HFF-Myc (cell line): Measurements from ENCODE around the gene SCTR.

Source experiments
- DNase-seq: peaks from one replicate; pipeline ENCODE4 v3.0.0-alpha.2; 2011; ENCODE audit warnings: low read depth; ENCODE audit errors: extremely low read depth
- H3K4me3 ChIP-seq: replicated peaks from 2 replicates; pipeline ENCODE4 v1.5.1; 2011; ENCODE audit warnings: low read depth, mild to moderate bottlenecking, control low read depth, low read length
- TF ChIP-seq, protein P1 (sequence below): IDR thresholded peaks from 2 replicates; pipeline ENCODE4 v1.5.1; 2012; ENCODE audit warnings: mild to moderate bottlenecking, low read depth, low read length, control low read depth; ENCODE audit errors: missing control alignments

SCTR gene

GRCh38 chr2:119550346-119550745, 26.1 kb upstream of the SCTR start:
- no peak for DNase-seq
- TF ChIP-seq, protein P1, sequence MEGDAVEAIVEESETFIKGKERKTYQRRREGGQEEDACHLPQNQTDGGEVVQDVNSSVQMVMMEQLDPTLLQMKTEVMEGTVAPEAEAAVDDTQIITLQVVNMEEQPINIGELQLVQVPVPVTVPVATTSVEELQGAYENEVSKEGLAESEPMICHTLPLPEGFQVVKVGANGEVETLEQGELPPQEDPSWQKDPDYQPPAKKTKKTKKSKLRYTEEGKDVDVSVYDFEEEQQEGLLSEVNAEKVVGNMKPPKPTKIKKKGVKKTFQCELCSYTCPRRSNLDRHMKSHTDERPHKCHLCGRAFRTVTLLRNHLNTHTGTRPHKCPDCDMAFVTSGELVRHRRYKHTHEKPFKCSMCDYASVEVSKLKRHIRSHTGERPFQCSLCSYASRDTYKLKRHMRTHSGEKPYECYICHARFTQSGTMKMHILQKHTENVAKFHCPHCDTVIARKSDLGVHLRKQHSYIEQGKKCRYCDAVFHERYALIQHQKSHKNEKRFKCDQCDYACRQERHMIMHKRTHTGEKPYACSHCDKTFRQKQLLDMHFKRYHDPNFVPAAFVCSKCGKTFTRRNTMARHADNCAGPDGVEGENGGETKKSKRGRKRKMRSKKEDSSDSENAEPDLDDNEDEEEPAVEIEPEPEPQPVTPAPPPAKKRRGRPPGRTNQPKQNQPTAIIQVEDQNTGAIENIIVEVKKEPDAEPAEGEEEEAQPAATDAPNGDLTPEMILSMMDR = no peak
- no peak overlapping the region for H3K4me3 ChIP-seq

GRCh38 chr2:119549241-119549640, 25.0 kb upstream of the SCTR start:
- H3K4me3 ChIP-seq = no peak overlapping the region
- DNase-seq = peak; percentile 38
- TF ChIP-seq, protein P1 = no peak

GRCh38 chr2:119548516-119549120, 24.3 kb upstream of the SCTR start:
- TF ChIP-seq, protein P1 = no peak
- H3K4me3 ChIP-seq = no peak overlapping the region
- DNase-seq = no peak

- no peak overlapping the region for H3K4me3 ChIP-seq
- TF ChIP-seq, protein P1 = no peak
- DNase-seq = no peak
These were observed 22.1 kb upstream of the SCTR start for GRCh38 chr2:119546447-119546767.

- no peak overlapping the region for H3K4me3 ChIP-seq
- TF ChIP-seq, protein P1 = no peak
- no peak for DNase-seq
These were observed 21.6 kb upstream of the SCTR start for GRCh38 chr2:119545754-119546446.

DNA sequence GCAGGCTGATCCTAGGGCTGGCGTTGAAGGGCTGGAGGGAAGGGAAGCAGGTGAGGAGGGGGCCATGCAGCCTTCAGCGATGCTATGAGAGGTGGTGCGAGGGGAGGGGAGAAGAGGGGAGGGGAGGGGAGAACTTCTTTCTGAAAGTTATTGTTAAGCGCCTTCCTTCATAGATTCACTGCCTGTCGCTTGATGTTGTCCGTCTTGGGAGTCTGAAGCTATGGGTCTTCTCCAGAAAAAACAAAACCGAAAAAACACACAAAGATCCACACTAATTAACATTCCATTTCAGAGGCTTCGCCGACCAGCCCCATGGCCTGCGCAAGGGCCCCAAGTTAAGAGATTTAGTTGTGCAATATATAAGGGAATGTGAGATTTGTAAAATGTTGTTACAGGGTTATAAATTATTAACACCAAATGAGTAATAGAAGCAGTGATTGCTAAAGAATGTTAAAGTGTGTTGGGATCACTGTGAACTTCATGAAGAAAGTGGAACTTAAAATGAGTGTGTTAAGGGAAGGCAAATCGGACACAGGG, 20.7 kb upstream of the SCTR start:
- no peak for DNase-seq
- H3K4me3 ChIP-seq = no peak overlapping the region
- TF ChIP-seq, protein P1 = no peak
